Liver (tissue), 9 donors: ENCODE measurements around the gene HDAC9. TPM values are rescaled to one million over a fixed set of nuclear protein-coding genes. Genes with fewer than 3 reads are reported as not detected.

Experiments used
- DNase-seq: peaks from one replicate; pipeline ENCODE4 v3.0.0-alpha.2; 2017; ENCODE audit warnings: low spot score
- H3K27ac ChIP-seq, 2 donors: one replicate each; pipeline ENCODE4 v1.7.0; 2013; ENCODE audit warnings: inconsistent platforms in 2 of 2, low read length in 2 of 2, control low read depth in 1 of 2, low read depth in 1 of 2, mild to moderate bottlenecking in 1 of 2
- H3K27me3 ChIP-seq, 4 donors: one replicate each; pipeline versions ENCODE4 v1.6.1 to v1.7.0; 2013; ENCODE audit warnings: low read length in 3 of 4, inconsistent platforms in 1 of 4, mild to moderate bottlenecking in 1 of 4, moderate library complexity in 1 of 4; ENCODE audit not compliant: control insufficient read depth in 4 of 4, insufficient read depth in 4 of 4
- H3K36me3 ChIP-seq, 4 donors: one replicate each; pipeline versions ENCODE4 v1.6.1 to v1.7.0; 2013; ENCODE audit warnings: low read length in 3 of 4, mild to moderate bottlenecking in 3 of 4, low read depth in 1 of 4, moderate library complexity in 1 of 4; ENCODE audit not compliant: control insufficient read depth in 4 of 4, insufficient read depth in 3 of 4
- H3K4me1 ChIP-seq, 4 donors: one replicate each; pipeline versions ENCODE4 v1.6.1 to v1.7.0; 2013; ENCODE audit warnings: low read length in 3 of 4, mild to moderate bottlenecking in 3 of 4, moderate library complexity in 1 of 4; ENCODE audit not compliant: control insufficient read depth in 4 of 4, insufficient read depth in 4 of 4
- H3K4me3 ChIP-seq, 3 donors: one replicate each; pipeline versions ENCODE4 v1.6.1 to v1.7.0; 2013; ENCODE audit warnings: low read length in 3 of 3, control low read depth in 1 of 3, low read depth in 1 of 3, mild to moderate bottlenecking in 1 of 3
- H3K9ac ChIP-seq, 2 donors: one replicate each; pipeline ENCODE4 v1.7.0; 2013; ENCODE audit warnings: low read length in 2 of 2, mild to moderate bottlenecking in 2 of 2, moderate library complexity in 2 of 2, control low read depth in 1 of 2, low read depth in 1 of 2
- H3K9me3 ChIP-seq, 4 donors: one replicate each; pipeline versions ENCODE4 v1.6.1 to v1.7.0; 2013; ENCODE audit warnings: low read length in 3 of 4; ENCODE audit not compliant: control insufficient read depth in 4 of 4
- ATF3 ChIP-seq: IDR thresholded peaks from 2 replicates; pipeline ENCODE4 v1.6.1; 2016; ENCODE audit warnings: antibody characterized with exemption
- EGR1 ChIP-seq, 2 donors: IDR thresholded peaks; 2 replicates each; pipeline ENCODE4 v1.6.1; 2016 to 2018; ENCODE audit warnings: antibody characterized with exemption in 2 of 2, low read depth in 2 of 2
- FOXA1 ChIP-seq: IDR thresholded peaks from 2 replicates; pipeline ENCODE4 v1.6.1; 2016; ENCODE audit warnings: antibody characterized with exemption
- GABPA ChIP-seq, 2 donors: IDR thresholded peaks in 1 of 2; conservative IDR thresholded peaks in 1 of 2; 2 replicates each; pipeline ENCODE4 v1.6.1; 2016; ENCODE audit warnings: antibody characterized with exemption in 2 of 2, mild to moderate bottlenecking in 1 of 2, moderate library complexity in 1 of 2
- HNF4A ChIP-seq, 2 donors: conservative IDR thresholded peaks; 2 replicates each; pipeline ENCODE4 v1.6.1; 2016; ENCODE audit warnings: antibody characterized with exemption in 2 of 2, mild to moderate bottlenecking in 2 of 2
- HNF4G ChIP-seq: IDR thresholded peaks from 2 replicates; pipeline ENCODE4 v1.6.1; 2016; ENCODE audit warnings: antibody characterized with exemption
- JUND ChIP-seq, 2 donors: IDR thresholded peaks; 2 replicates each; pipeline ENCODE4 v1.6.1; 2016; ENCODE audit warnings: antibody characterized with exemption in 2 of 2
- MAX ChIP-seq: IDR thresholded peaks from 2 replicates; pipeline ENCODE4 v1.6.1; 2016; ENCODE audit warnings: antibody characterized with exemption
- NR2F2 ChIP-seq: IDR thresholded peaks from 2 replicates; pipeline ENCODE4 v1.6.1; 2016; ENCODE audit warnings: antibody characterized with exemption
- RAD21 ChIP-seq, 2 donors: IDR thresholded peaks; 2 replicates each; pipeline ENCODE4 v1.6.1; 2016; ENCODE audit warnings: antibody characterized with exemption in 2 of 2, mild to moderate bottlenecking in 2 of 2
- REST ChIP-seq: IDR thresholded peaks from 2 replicates; pipeline ENCODE4 v1.6.1; 2016; ENCODE audit warnings: antibody characterized with exemption, mild to moderate bottlenecking
- TAF1 ChIP-seq: conservative IDR thresholded peaks from 2 replicates; pipeline ENCODE4 v1.6.1; 2016; ENCODE audit warnings: antibody characterized with exemption, mild to moderate bottlenecking
- YY1 ChIP-seq: IDR thresholded peaks from 2 replicates; pipeline ENCODE4 v1.6.1; 2016; ENCODE audit warnings: antibody characterized with exemption, mild to moderate bottlenecking
- WGBS: extraction: QIAGEN DNeasy Blood & Tissue Kit; methylation state at CpG from one replicate; pipeline ENCODE4 v1.1.7; 2013; 5-methylcytosine and 5-hydroxymethylcytosine counted together
- polyA plus RNA-seq, 2 donors: library from polyadenylated mRNA; stranded (reverse) in 1 of 2; unstranded in 1 of 2; fragments of 200-250 nt in 1 of 2; fragments of >200 nt in 1 of 2; fragmentation: Nextera tagmentation in 1 of 2; extraction: Ambion mirVana in 1 of 2; gene quantifications; one replicate each; pipeline versions ENCODE4 v1.2.1 to v1.2.3, GENCODE V29; 2013 to 2015
- total RNA-seq, 2 donors: library from RNA; depleted of rRNA; stranded (reverse); fragments of >200 nt; gene quantifications; one replicate each; pipeline ENCODE4 v1.2.3, GENCODE V29; 2014
- donor health status: healthy.
- donor health status: healthy.
- donor health status: healthy.
- donor health status: healthy.
- donor health status: healthy.

HDAC9 gene
- total and polyA plus RNA-seq, 4 donors: 1.0 to 10.1 (median 2.3) TPM

GRCh38 chr7:18532813-18533212 lies 37.3 kb downstream of the HDAC9 start:
- Histone ChIP-seq H3K4me1 (no peaks in the 10 kb centered on the region), H3K9ac (no peak overlapping the region), H3K9me3 (no peaks in the 10 kb centered on the region), H3K36me3 (no peaks in the 10 kb centered on the region), H3K4me3 (no peak overlapping the region), H3K27ac (no peak overlapping the region), H3K27me3 (no peaks in the 10 kb centered on the region)
- 58% methylated on average over 2 of the region's 2 CpGs for WGBS
- DNase-seq: no peak
- TF ChIP-seq REST: no peak
- TF ChIP-seq HNF4G: no peak
- no peak for TF ChIP-seq GABPA (IDR thresholded peaks at IDR 0.05 in 1 of 2, conservative IDR thresholded peaks at IDR 0.05 in 1 of 2)
- no peak for TF ChIP-seq HNF4A (conservative IDR thresholded peaks at IDR 0.05)
- TF ChIP-seq MAX: no peak
- no peak for TF ChIP-seq FOXA1
- no peak for TF ChIP-seq RAD21 (IDR thresholded peaks at IDR 0.05)
- TF ChIP-seq TAF1: no peak

GRCh38 chr7:18534481-18534880 lies 38.9 kb downstream of the HDAC9 start:
- H3K27ac ChIP-seq: no peak overlapping the region
- H3K9ac ChIP-seq: no peak overlapping the region
- no peaks in the 10 kb centered on the region for H3K27me3 ChIP-seq
- DNase-seq: no peak
- no peak overlapping the region for H3K4me3 ChIP-seq
- WGBS: 70% methylated on average over 5 of the region's 5 CpGs
- TF ChIP-seq REST: no peak
- no peak for TF ChIP-seq ATF3
- no peak for TF ChIP-seq JUND (IDR thresholded peaks at IDR 0.05)
- no peak for TF ChIP-seq MAX
- no peak for TF ChIP-seq EGR1 (IDR thresholded peaks at IDR 0.05; ENCODE audit: low read depth in 2 of 2)
- no peak for TF ChIP-seq GABPA (IDR thresholded peaks at IDR 0.05 in 1 of 2, conservative IDR thresholded peaks at IDR 0.05 in 1 of 2)
- no peak for TF ChIP-seq NR2F2
- no peak for TF ChIP-seq RAD21 (IDR thresholded peaks at IDR 0.05)
- no peak for TF ChIP-seq YY1
- H3K9me3 ChIP-seq: no peaks in the 10 kb centered on the region
- H3K4me1 ChIP-seq: no peaks in the 10 kb centered on the region
- no peaks in the 10 kb centered on the region for H3K36me3 ChIP-seq
